Measurements from ENCODE around the gene HPN.

- TF ChIP-seq CTCF (IDR thresholded peaks at IDR 0.05; ENCODE audit: insufficient read depth, low read length, poor library complexity, severe bottlenecking) (no peak), EZH2phosphoT487 (conservative IDR thresholded peaks at IDR 0.05; ENCODE audit: low read length) (no peak)
Measured at GRCh38 chr19:35083691-35084508, 42.4 kb downstream of the HPN start.

Measured in SU-DHL-6 (cell line).